Measurements from ENCODE around the gene ABHD8. TPM values are rescaled to one million over a fixed set of nuclear protein-coding genes. Genes with fewer than 3 reads are reported as not detected.

ABHD8 gene
- total and polyA plus RNA-seq, 2 donors (not counting 1 experiment from before 2014, with no cell fraction given) = 3.9 to 16.8 TPM

DNA sequence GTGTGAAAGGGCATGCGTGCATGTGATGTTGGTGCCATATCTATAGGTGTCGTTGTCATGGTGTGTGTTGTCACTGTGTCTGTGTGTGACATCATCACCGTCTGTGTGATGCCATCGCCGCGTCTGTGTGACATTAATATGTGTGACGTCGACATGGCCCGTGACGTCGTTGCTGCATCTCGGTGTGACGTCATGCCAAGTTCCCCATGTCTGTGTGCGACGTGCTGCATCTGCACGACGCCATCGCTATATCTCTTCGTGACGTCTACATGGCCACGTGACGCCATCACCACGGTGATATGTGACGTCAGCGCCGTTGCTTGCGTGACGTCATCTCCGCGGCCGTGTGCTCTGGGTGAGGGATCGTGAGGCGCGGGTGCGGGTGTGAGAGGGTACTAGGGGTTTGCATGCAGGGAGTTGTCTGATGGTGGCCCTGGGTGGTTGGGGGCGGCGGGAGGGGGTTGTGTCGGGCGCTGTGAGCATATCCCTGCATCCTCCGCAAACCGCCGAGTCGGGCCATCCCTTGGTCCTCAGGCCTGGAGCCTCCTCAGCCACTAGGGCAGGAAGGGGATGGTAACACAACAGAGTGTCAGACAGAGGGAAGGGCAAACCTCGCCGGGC is 48.7 kb upstream of the ABHD8 start:
- Histone ChIP-seq H3K4me1 (ENCODE audit: control insufficient read depth, extremely low read depth, insufficient read depth, low read length) (no peaks in the 10 kb centered on the region), H3K4me2 (ENCODE audit: extremely low read depth, insufficient read depth, low read length) (no peak overlapping the region), H3K79me2 (ENCODE audit: control insufficient read depth, insufficient read depth, low read length) (no peaks in the 10 kb centered on the region), H3K9ac (ENCODE audit: insufficient read depth, low read length) (no peak overlapping the region), H2AFZ (ENCODE audit: low read length) (no peak overlapping the region), H3K4me3 (replicated peaks in 1 of 4; ENCODE audit: control extremely low read depth in 1 of 4, insufficient read depth in 1 of 4, low read depth in 3 of 4, low read length in 4 of 4) (no peak overlapping the region), H3K36me3 (ENCODE audit: control insufficient read depth, insufficient read depth, low read length) (no peaks in the 10 kb centered on the region), H3K9me3 (ENCODE audit: control insufficient read depth, insufficient read depth, low read depth, low read length) (no peaks in the 10 kb centered on the region), H3K27me3 (ENCODE audit: control insufficient read depth, insufficient read depth, low read length) (peaks cover 3% of the 10 kb centered on the region), H3K27ac (ENCODE audit: insufficient read depth, low read length) (no peak overlapping the region), H4K20me1 (ENCODE audit: control insufficient read depth, extremely low read depth, insufficient read depth, low read length) (no peaks in the 10 kb centered on the region)
- DNase-seq (ENCODE audit: low read depth in 2 of 2) = no peak
- no peak for TF ChIP-seq EZH2 (IDR thresholded peaks at IDR 0.05; ENCODE audit: low read length, missing control alignments)
- TF ChIP-seq, protein P1, sequence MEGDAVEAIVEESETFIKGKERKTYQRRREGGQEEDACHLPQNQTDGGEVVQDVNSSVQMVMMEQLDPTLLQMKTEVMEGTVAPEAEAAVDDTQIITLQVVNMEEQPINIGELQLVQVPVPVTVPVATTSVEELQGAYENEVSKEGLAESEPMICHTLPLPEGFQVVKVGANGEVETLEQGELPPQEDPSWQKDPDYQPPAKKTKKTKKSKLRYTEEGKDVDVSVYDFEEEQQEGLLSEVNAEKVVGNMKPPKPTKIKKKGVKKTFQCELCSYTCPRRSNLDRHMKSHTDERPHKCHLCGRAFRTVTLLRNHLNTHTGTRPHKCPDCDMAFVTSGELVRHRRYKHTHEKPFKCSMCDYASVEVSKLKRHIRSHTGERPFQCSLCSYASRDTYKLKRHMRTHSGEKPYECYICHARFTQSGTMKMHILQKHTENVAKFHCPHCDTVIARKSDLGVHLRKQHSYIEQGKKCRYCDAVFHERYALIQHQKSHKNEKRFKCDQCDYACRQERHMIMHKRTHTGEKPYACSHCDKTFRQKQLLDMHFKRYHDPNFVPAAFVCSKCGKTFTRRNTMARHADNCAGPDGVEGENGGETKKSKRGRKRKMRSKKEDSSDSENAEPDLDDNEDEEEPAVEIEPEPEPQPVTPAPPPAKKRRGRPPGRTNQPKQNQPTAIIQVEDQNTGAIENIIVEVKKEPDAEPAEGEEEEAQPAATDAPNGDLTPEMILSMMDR (conservative IDR thresholded peaks at IDR 0.05 in 1 of 2, IDR thresholded peaks at IDR 0.05 in 1 of 2; ENCODE audit: low read depth in 1 of 2, low read length in 2 of 2) = no peak

DNA sequence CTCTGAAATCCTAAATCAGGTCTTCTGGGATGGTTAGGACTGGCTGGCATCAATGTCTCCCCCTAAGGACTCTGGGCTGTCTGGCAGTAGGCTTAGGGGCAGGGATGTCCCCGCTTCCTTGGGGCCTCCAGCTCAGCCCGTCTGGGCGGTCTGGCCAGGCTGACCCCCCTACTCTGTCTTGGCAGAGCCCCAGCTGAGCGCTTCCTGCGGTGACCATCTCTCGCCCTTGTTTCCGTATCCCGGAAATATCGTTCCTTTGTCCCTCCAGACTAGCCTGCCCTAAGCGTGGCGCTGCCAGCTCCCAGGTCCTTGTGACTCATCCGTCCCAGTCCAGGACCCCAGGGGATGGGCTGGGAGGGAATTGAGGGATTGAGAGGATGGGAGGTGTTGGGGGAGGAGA is 45.5 kb upstream of the ABHD8 start:
- Histone ChIP-seq H3K9me3 (ENCODE audit: control insufficient read depth, insufficient read depth, low read depth, low read length) (no peaks in the 10 kb centered on the region), H2AFZ (ENCODE audit: low read length) (peak overlapping the region; percentile 32), H3K4me1 (ENCODE audit: control insufficient read depth, extremely low read depth, insufficient read depth, low read length) (no peaks in the 10 kb centered on the region), H3K27me3 (ENCODE audit: control insufficient read depth, insufficient read depth, low read length) (peaks cover 3% of the 10 kb centered on the region), H3K79me2 (ENCODE audit: control insufficient read depth, insufficient read depth, low read length) (no peaks in the 10 kb centered on the region), H3K27ac (ENCODE audit: insufficient read depth, low read length) (no peak overlapping the region), H3K9ac (ENCODE audit: insufficient read depth, low read length) (no peak overlapping the region), H4K20me1 (ENCODE audit: control insufficient read depth, extremely low read depth, insufficient read depth, low read length) (no peaks in the 10 kb centered on the region), H3K4me2 (ENCODE audit: extremely low read depth, insufficient read depth, low read length) (peak overlapping the region; percentile 17), H3K4me3 (replicated peaks in 1 of 4; ENCODE audit: control extremely low read depth in 1 of 4, insufficient read depth in 1 of 4, low read depth in 3 of 4, low read length in 4 of 4) (peak overlapping the region in 1 of 4 experiments; percentile 27), H3K36me3 (ENCODE audit: control insufficient read depth, insufficient read depth, low read length) (no peaks in the 10 kb centered on the region)
- DNase-seq (ENCODE audit: low read depth in 2 of 2) = peak; percentile 45 to 67
- TF ChIP-seq, protein P1 (conservative IDR thresholded peaks at IDR 0.05 in 1 of 2, IDR thresholded peaks at IDR 0.05 in 1 of 2; ENCODE audit: low read depth in 1 of 2, low read length in 2 of 2) = no peak
- no peak for TF ChIP-seq EZH2 (IDR thresholded peaks at IDR 0.05; ENCODE audit: low read length, missing control alignments)

DNA sequence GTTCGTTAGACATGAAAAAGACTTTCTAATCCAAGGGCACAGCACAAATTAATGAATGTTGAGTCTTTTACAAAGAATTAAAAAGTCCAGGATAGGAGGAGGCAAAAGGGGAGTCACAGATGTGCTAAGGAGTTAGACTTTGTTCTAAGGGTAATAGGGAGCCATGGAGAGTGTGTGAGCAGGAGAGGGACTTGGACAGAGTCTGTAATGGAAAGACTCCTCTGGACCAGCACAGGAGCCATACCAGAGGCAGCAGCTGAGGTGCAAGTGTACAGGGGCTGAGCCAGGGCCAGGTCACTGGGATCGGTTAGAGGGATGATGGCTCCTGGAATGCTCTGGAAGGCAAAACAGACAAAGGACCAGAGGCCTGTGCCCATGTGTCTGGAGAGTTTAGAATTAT is 44.7 kb upstream of the ABHD8 start:
- DNase-seq (ENCODE audit: low read depth in 2 of 2) = no peak
- H3K4me1 ChIP-seq (ENCODE audit: control insufficient read depth, extremely low read depth, insufficient read depth, low read length) = no peaks in the 10 kb centered on the region
- H3K36me3 ChIP-seq (ENCODE audit: control insufficient read depth, insufficient read depth, low read length) = no peaks in the 10 kb centered on the region
- H3K4me3 ChIP-seq (replicated peaks in 1 of 4; ENCODE audit: control extremely low read depth in 1 of 4, insufficient read depth in 1 of 4, low read depth in 3 of 4, low read length in 4 of 4) = no peak overlapping the region
- no peak for TF ChIP-seq EZH2 (IDR thresholded peaks at IDR 0.05; ENCODE audit: low read length, missing control alignments)
- TF ChIP-seq, protein P1 (conservative IDR thresholded peaks at IDR 0.05 in 1 of 2, IDR thresholded peaks at IDR 0.05 in 1 of 2; ENCODE audit: low read depth in 1 of 2, low read length in 2 of 2) = no peak
- no peak overlapping the region for H3K27ac ChIP-seq (ENCODE audit: insufficient read depth, low read length)
- H3K9me3 ChIP-seq (ENCODE audit: control insufficient read depth, insufficient read depth, low read depth, low read length) = no peaks in the 10 kb centered on the region
- H3K9ac ChIP-seq (ENCODE audit: insufficient read depth, low read length) = no peak overlapping the region
- peaks cover 3% of the 10 kb centered on the region for H3K27me3 ChIP-seq (ENCODE audit: control insufficient read depth, insufficient read depth, low read length)
- H4K20me1 ChIP-seq (ENCODE audit: control insufficient read depth, extremely low read depth, insufficient read depth, low read length) = no peaks in the 10 kb centered on the region
- no peak overlapping the region for H3K4me2 ChIP-seq (ENCODE audit: extremely low read depth, insufficient read depth, low read length)
- H2AFZ ChIP-seq (ENCODE audit: low read length) = no peak overlapping the region
- H3K79me2 ChIP-seq (ENCODE audit: control insufficient read depth, insufficient read depth, low read length) = no peaks in the 10 kb centered on the region
